ENCODE measurements around the gene HSPB7.

Gene HSPB7

GRCh38 chr1:15972409-15972808, 45.4 kb downstream of the HSPB7 start:
- H2AFZ ChIP-seq (ENCODE audit: low read depth), result no peak overlapping the region
- no peak overlapping the region for H3K4me3 ChIP-seq (IDR thresholded peaks at IDR 0.05; ENCODE audit: insufficient read depth, low read depth, low read length)
- H3K9ac ChIP-seq, result no peak overlapping the region
- no peak overlapping the region for H3K4me2 ChIP-seq
- H3K27ac ChIP-seq, result no peak overlapping the region
- no peaks in the 10 kb centered on the region for H4K20me1 ChIP-seq (ENCODE audit: insufficient read depth)
- H3K79me2 ChIP-seq (ENCODE audit: insufficient read depth, low read depth), result peaks cover 24% of the 10 kb centered on the region; the same call in 1 of the 2 replicates
- H3K4me1 ChIP-seq (ENCODE audit: low read depth, poor library complexity, severe bottlenecking), result peaks cover 8% of the 10 kb centered on the region
- H3K27me3 ChIP-seq (ENCODE audit: insufficient read depth, low read depth), result no peaks in the 10 kb centered on the region
- no peaks in the 10 kb centered on the region for H3K36me3 ChIP-seq (ENCODE audit: insufficient read depth)
- TF ChIP-seq CTCF (conservative IDR thresholded peaks at IDR 0.05; ENCODE audit: low read depth, low read length), result no peak

- Histone ChIP-seq H3K27me3 (ENCODE audit: insufficient read depth, low read depth) (no peaks in the 10 kb centered on the region), H3K4me3 (IDR thresholded peaks at IDR 0.05; ENCODE audit: insufficient read depth, low read depth, low read length) (no peak overlapping the region), H4K20me1 (ENCODE audit: insufficient read depth) (no peaks in the 10 kb centered on the region), H3K79me2 (ENCODE audit: insufficient read depth, low read depth) (peaks cover 26% of the 10 kb centered on the region; the same call in 1 of the 2 replicates), H3K27ac (no peak overlapping the region), H3K36me3 (ENCODE audit: insufficient read depth) (no peaks in the 10 kb centered on the region), H3K4me2 (no peak overlapping the region), H2AFZ (ENCODE audit: low read depth) (no peak overlapping the region), H3K9ac (no peak overlapping the region), H3K4me1 (ENCODE audit: low read depth, poor library complexity, severe bottlenecking) (peaks cover 12% of the 10 kb centered on the region)
- no peak for TF ChIP-seq CTCF (conservative IDR thresholded peaks at IDR 0.05; ENCODE audit: low read depth, low read length)
These were observed 46.9 kb downstream of the HSPB7 start for GRCh38 chr1:15970911-15971310.

GRCh38 chr1:15969321-15969880, 48.4 kb downstream of the HSPB7 start:
- H3K27me3 ChIP-seq (ENCODE audit: insufficient read depth, low read depth), result no peaks in the 10 kb centered on the region
- peaks cover 23% of the 10 kb centered on the region for H3K4me1 ChIP-seq (ENCODE audit: low read depth, poor library complexity, severe bottlenecking)
- no peak overlapping the region for H3K4me2 ChIP-seq
- no peaks in the 10 kb centered on the region for H4K20me1 ChIP-seq (ENCODE audit: insufficient read depth)
- H3K79me2 ChIP-seq (ENCODE audit: insufficient read depth, low read depth), result peaks cover 18% of the 10 kb centered on the region; the same call in 1 of the 2 replicates
- H3K4me3 ChIP-seq (IDR thresholded peaks at IDR 0.05; ENCODE audit: insufficient read depth, low read depth, low read length), result no peak overlapping the region
- no peak overlapping the region for H2AFZ ChIP-seq (ENCODE audit: low read depth)
- H3K27ac ChIP-seq, result no peak overlapping the region
- no peak overlapping the region for H3K9ac ChIP-seq
- TF ChIP-seq CTCF (conservative IDR thresholded peaks at IDR 0.05; ENCODE audit: low read depth, low read length), result no peak
- no peaks in the 10 kb centered on the region for H3K36me3 ChIP-seq (ENCODE audit: insufficient read depth)

GRCh38 chr1:15968172-15968571, 49.7 kb downstream of the HSPB7 start:
- no peaks in the 10 kb centered on the region for H4K20me1 ChIP-seq (ENCODE audit: insufficient read depth)

More at GRCh38 chr1:15968172-15968571, 49.7 kb downstream of the HSPB7 start:
- Histone ChIP-seq H2AFZ (ENCODE audit: low read depth) (no peak overlapping the region), H3K27me3 (ENCODE audit: insufficient read depth, low read depth) (no peaks in the 10 kb centered on the region), H3K79me2 (ENCODE audit: insufficient read depth, low read depth) (peaks cover 14% of the 10 kb centered on the region; the same call in 1 of the 2 replicates), H3K4me2 (no peak overlapping the region), H3K4me3 (IDR thresholded peaks at IDR 0.05; ENCODE audit: insufficient read depth, low read depth, low read length) (no peak overlapping the region), H3K36me3 (ENCODE audit: insufficient read depth) (no peaks in the 10 kb centered on the region), H3K4me1 (ENCODE audit: low read depth, poor library complexity, severe bottlenecking) (peaks cover 35% of the 10 kb centered on the region), H3K9ac (no peak overlapping the region), H3K27ac (no peak overlapping the region)
- TF ChIP-seq CTCF (conservative IDR thresholded peaks at IDR 0.05; ENCODE audit: low read depth, low read length), result no peak

All from KMS-11 (cell line).